GM19395 (cell line): ENCODE measurements around the gene KLF16.

Experiments used
- ATAC-seq: cut with Tn5 transposase; IDR thresholded peaks from one replicate; pipeline ENCODE4 v1.9.1; 2021; ENCODE audit warnings: mild to moderate bottlenecking, moderate library complexity; ENCODE audit not compliant: unreplicated experiment

The KLF16 gene

GRCh38 chr19:1856698-1857603, 6.4 kb downstream of the KLF16 start:
- no peak for ATAC-seq

DNA sequence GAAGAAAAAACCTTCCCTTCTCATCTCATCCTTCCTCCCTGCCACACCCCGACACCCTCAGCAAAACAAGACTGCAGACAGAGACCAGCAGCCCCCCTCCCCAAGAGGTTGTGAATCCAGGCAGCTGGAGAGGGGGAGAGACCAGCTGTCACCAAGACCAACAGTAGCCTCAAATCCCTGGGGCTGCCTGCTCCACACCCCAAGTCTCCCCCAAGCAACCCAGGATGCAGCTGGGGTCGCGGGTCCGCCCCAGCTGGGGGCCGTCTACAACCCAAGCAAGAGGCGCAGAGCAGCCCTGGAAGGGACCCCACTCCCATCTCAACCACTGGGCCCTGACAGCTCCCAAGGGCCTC, 7.1 kb downstream of the KLF16 start:
- no peak for ATAC-seq

DNA sequence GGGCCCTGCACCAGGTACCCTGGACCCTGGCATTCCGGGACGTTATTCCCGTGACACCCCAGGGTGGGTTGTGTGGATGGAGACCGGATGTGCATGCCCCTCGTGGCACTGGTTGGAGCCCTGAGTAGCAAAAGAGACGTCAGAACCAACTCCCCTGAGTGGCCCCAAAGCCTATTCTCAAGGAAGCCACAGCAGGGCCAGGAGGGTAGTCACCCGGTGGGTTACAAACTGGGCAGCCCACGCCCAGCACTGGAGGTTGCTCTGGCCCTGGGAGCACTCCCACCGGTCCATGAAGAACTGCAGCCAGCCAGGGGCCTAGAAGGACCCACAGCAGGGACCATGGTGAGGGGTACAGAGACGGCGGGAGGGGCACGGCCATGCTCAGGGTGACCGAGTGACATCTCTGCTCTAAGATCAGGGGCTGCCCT, 7.5 kb downstream of the KLF16 start:
- ATAC-seq, result no peak

- no peak for ATAC-seq
Observed at GRCh38 chr19:1855040-1855827, 8.1 kb downstream of the KLF16 start.

GRCh38 chr19:1854542-1855039, 8.8 kb downstream of the KLF16 start:
- ATAC-seq, result no peak

DNA sequence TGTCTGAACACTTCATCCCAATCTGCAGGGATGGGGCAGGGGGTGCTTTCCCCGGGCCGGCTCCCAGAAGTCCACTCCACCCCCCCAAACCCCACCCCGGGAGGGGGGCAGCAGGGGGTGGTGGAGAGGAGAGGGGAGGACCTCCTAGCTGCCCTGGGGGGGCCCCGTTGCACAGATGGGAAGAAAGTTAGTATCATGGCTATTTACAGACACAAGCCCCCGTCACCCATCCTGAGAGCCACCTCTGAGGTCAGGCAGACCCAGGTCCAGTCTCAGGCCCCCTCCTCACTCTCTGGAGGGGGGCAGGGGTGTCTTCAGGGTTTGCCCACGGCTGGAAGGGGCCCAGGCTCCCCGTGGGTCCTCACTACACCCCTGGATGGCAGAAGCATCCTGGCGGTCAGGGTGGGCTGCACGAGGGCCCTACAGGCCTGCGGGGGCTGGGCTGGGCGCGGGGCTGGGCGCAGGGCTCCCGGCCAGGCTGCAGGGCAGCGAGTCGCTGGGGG, 9.3 kb downstream of the KLF16 start:
- ATAC-seq, result no peak

GRCh38 chr19:1853295-1854038, 9.9 kb downstream of the KLF16 start:
- no peak for ATAC-seq

DNA sequence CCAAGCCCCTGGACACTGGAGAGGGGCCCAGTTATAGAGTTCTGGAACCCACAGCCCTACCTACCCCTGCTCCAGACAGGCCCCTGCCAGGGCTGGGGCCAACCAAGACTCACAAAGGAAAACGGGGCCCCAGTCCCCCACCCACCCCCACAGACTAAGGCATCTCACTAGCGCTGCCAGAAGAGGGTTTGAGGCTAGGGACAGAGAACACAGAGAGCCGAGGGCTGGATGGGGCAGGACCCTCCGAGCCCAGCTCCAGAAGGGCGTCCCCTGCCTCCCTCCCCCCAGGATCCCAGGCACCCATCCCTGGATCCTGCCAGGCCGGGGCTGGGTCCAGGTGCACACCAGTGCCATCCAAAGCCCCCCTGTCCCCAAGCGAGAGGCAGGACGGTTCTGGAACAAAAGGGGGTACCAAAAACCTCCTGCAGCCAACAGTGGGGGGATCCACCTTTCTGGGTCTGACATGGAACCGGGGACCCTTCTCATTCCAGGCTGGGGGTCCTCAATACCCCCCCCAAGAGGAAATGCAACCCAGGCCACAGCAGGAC, 10.7 kb downstream of the KLF16 start:
- ATAC-seq, result no peak

GRCh38 chr19:1851654-1852580, 11.5 kb downstream of the KLF16 start:
- ATAC-seq, result no peak

GRCh38 chr19:1850809-1851653, 12.3 kb downstream of the KLF16 start:
- no peak for ATAC-seq

DNA sequence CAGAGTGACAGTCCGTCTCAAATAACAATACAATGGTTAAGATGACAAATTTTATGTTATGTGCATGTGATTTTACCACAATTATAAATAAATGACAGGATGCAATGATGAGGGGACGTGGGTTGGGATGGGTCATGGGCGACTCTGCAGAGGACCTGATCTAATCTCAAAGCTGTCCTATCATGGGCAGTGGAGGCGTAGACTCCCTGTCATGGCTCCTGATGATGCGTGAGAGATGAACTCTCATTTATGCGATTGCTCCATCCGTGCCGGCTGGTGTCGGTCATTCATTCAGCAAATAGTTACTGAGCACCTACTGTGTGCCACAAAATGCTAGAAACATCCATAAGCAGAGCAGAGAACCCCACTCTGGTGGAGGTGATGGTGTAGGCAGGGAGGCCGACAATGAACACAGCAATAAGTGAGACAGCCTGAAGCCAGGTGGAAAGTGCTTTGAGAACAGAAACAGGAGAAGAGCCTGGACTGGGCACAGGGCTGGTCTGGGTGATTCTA, 13.4 kb downstream of the KLF16 start:
- no peak for ATAC-seq

DNA sequence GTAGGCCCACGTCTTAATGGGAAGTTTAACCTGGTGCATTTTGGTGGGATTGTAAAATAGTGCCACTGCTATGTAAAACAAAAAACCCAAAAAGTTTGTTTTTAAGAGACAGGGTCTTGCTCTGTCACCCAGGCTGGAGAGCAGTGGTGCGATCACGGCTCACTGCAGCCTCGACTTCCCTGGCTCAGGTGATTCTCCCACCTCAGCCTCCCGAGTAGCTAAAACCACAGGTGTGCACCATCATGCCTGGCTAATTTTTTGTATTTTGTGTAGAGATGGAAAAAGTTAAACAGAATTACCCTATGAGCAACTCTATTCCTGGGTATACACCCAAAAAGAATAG, 14.3 kb downstream of the KLF16 start:
- no peak for ATAC-seq

- ATAC-seq, result peak; percentile 68
Observed at GRCh38 chr19:1848399-1849131, 14.8 kb downstream of the KLF16 start, which contains the start of gene REXO1. TSS of gene REXO1 (minus strand) at chr19:1848483. CDS start at chr19:1848358, 125 bp downstream.

- peak; percentile 26 for ATAC-seq
Observed at GRCh38 chr19:1847684-1848398, 15.5 kb downstream of the KLF16 start.

- ATAC-seq, result no peak
Observed at GRCh38 chr19:1847348-1847683, 16.1 kb downstream of the KLF16 start.

DNA sequence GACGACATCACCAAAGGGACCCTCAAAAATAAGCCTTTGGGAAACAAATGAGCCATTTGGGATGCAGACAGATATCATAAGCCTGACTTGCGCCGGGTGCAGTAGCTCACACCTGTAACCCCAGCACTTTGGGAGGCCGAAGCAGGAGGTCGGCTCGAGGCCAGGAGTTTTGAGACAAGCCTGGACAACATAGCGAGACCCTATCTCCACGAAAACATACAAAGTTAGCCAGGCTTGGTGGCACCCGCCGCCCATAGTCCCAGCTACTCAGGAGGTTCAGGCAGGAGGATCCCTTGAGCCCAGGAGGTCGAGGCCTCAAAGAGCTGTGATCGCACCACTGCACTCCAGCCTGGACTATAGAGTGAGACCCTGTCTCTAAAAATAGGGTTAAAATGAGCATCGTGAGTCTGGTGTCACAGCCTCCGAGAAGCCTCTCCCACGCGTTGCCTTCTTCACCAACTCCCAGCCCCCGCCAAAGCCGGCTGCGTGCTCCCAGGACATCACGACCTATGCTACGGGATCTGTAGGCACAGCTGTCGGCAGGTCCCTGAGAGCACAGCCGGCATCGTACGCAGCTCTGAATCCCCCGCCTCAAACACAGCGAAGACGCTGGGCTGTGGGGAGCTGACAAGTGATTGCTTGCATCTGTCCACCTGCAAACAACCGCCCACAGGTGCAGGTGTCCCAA, 16.7 kb downstream of the KLF16 start:
- no peak for ATAC-seq

- ATAC-seq, result no peak
Observed at GRCh38 chr19:1845642-1846041, 17.7 kb downstream of the KLF16 start.
